ENCODE results near the gene MCM9.

Gene MCM9

GRCh38 chr6:118918329-118918725 is 16.6 kb downstream of the MCM9 start:
- no peak for DNase-seq (ENCODE audit: low read depth in 1 of 2, low spot score in 1 of 2)
- no peaks in the 10 kb centered on the region for H3K27me3 ChIP-seq (ENCODE audit: insufficient read depth, poor library complexity, severe bottlenecking)
- no peak overlapping the region for H3K4me3 ChIP-seq (replicated peaks; ENCODE audit: insufficient read depth, low read length)
- H3K27ac ChIP-seq (replicated peaks): no peak overlapping the region
- no peak for TF ChIP-seq POLR2AphosphoS5 (IDR thresholded peaks at IDR 0.05; ENCODE audit: low read depth)
- TF ChIP-seq, protein P1, sequence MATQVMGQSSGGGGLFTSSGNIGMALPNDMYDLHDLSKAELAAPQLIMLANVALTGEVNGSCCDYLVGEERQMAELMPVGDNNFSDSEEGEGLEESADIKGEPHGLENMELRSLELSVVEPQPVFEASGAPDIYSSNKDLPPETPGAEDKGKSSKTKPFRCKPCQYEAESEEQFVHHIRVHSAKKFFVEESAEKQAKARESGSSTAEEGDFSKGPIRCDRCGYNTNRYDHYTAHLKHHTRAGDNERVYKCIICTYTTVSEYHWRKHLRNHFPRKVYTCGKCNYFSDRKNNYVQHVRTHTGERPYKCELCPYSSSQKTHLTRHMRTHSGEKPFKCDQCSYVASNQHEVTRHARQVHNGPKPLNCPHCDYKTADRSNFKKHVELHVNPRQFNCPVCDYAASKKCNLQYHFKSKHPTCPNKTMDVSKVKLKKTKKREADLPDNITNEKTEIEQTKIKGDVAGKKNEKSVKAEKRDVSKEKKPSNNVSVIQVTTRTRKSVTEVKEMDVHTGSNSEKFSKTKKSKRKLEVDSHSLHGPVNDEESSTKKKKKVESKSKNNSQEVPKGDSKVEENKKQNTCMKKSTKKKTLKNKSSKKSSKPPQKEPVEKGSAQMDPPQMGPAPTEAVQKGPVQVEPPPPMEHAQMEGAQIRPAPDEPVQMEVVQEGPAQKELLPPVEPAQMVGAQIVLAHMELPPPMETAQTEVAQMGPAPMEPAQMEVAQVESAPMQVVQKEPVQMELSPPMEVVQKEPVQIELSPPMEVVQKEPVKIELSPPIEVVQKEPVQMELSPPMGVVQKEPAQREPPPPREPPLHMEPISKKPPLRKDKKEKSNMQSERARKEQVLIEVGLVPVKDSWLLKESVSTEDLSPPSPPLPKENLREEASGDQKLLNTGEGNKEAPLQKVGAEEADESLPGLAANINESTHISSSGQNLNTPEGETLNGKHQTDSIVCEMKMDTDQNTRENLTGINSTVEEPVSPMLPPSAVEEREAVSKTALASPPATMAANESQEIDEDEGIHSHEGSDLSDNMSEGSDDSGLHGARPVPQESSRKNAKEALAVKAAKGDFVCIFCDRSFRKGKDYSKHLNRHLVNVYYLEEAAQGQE (IDR thresholded peaks at IDR 0.05; ENCODE audit: insufficient replicate concordance, low read depth): no peak
- TF ChIP-seq GABPA (IDR thresholded peaks at IDR 0.05; ENCODE audit: low read depth): no peak
- TF ChIP-seq, protein P2, sequence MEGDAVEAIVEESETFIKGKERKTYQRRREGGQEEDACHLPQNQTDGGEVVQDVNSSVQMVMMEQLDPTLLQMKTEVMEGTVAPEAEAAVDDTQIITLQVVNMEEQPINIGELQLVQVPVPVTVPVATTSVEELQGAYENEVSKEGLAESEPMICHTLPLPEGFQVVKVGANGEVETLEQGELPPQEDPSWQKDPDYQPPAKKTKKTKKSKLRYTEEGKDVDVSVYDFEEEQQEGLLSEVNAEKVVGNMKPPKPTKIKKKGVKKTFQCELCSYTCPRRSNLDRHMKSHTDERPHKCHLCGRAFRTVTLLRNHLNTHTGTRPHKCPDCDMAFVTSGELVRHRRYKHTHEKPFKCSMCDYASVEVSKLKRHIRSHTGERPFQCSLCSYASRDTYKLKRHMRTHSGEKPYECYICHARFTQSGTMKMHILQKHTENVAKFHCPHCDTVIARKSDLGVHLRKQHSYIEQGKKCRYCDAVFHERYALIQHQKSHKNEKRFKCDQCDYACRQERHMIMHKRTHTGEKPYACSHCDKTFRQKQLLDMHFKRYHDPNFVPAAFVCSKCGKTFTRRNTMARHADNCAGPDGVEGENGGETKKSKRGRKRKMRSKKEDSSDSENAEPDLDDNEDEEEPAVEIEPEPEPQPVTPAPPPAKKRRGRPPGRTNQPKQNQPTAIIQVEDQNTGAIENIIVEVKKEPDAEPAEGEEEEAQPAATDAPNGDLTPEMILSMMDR (IDR thresholded peaks at IDR 0.05; ENCODE audit: insufficient read depth, low read length): no peak
- no peak for TF ChIP-seq SPI1 (IDR thresholded peaks at IDR 0.05; ENCODE audit: borderline replicate concordance, low read depth)

GRCh38 chr6:118917546-118918328 is 17.2 kb downstream of the MCM9 start:
- no peak overlapping the region for H3K4me3 ChIP-seq (replicated peaks; ENCODE audit: insufficient read depth, low read length)
- no peak for DNase-seq (ENCODE audit: low read depth in 1 of 2, low spot score in 1 of 2)
- no peak overlapping the region for H3K27ac ChIP-seq (replicated peaks)
- TF ChIP-seq SPI1 (IDR thresholded peaks at IDR 0.05; ENCODE audit: borderline replicate concordance, low read depth): no peak
- TF ChIP-seq GABPA (IDR thresholded peaks at IDR 0.05; ENCODE audit: low read depth): no peak
- TF ChIP-seq, protein P1 (IDR thresholded peaks at IDR 0.05; ENCODE audit: insufficient replicate concordance, low read depth): no peak
- TF ChIP-seq, protein P2 (IDR thresholded peaks at IDR 0.05; ENCODE audit: insufficient read depth, low read length): no peak
- TF ChIP-seq POLR2AphosphoS5 (IDR thresholded peaks at IDR 0.05; ENCODE audit: low read depth): no peak
- no peaks in the 10 kb centered on the region for H3K27me3 ChIP-seq (ENCODE audit: insufficient read depth, poor library complexity, severe bottlenecking)

DNA sequence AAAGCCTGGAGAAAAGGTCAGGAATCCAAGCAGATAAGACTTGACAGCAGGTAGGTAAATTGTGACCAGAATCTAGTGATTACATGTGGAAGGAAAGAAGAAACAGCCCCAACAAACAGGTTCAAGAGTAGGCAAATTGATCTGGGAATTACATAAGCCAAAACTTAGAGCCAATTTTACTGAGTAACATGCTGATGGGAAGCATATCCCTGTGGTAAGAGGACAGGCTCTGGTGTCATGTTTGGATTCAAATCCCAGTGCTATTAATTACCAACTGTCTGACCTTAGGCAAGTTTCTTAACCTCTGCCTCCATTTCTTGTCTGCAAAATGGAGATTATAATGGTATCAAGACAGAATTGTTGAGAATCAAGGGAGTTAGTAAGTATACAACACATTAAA is 20.4 kb downstream of the MCM9 start:
- Histone ChIP-seq H3K4me3 (replicated peaks; ENCODE audit: insufficient read depth, low read length) (no peak overlapping the region), H3K27ac (replicated peaks) (no peak overlapping the region), H3K27me3 (ENCODE audit: insufficient read depth, poor library complexity, severe bottlenecking) (no peaks in the 10 kb centered on the region)
- TF ChIP-seq, protein P2 (IDR thresholded peaks at IDR 0.05; ENCODE audit: insufficient read depth, low read length): no peak
- TF ChIP-seq, protein P1 (IDR thresholded peaks at IDR 0.05; ENCODE audit: insufficient replicate concordance, low read depth): no peak
- no peak for TF ChIP-seq GABPA (IDR thresholded peaks at IDR 0.05; ENCODE audit: low read depth)
- TF ChIP-seq POLR2AphosphoS5 (IDR thresholded peaks at IDR 0.05; ENCODE audit: low read depth): no peak
- TF ChIP-seq SPI1 (IDR thresholded peaks at IDR 0.05; ENCODE audit: borderline replicate concordance, low read depth): no peak
- DNase-seq (ENCODE audit: low read depth in 1 of 2, low spot score in 1 of 2): no peak
